ENCODE results near the gene DNMBP. TPM values are rescaled to one million over a fixed set of nuclear protein-coding genes. Genes with fewer than 3 reads are reported as not detected.

The DNMBP gene
- total and polyA plus RNA-seq, 2 donors (not counting 3 experiments of a cell fraction or from before 2014, with no cell fraction given): 32.0 to 53.4 TPM

DNA sequence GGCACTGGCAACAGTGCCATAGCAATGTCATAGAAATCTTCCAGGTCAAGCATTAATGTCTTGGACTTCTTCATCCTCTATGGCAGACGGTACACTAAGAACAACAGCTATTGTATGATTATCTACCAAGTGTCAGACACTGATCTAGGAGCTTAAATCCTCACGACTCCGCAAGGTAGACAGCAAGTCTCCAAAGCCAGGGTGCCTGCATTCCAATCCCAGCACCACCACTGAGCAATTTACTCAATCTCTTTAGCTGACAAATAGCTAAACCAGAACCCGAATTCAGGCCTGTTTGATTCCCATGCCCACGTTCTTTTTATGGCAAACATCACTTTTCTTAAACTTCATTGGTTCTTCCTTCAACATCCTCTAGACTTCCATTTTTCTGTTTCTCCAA lies 31.8 kb downstream of the DNMBP start:
- BruUV-seq (replicated peaks): no TSS peak
- H3K36me3 ChIP-seq (ENCODE audit: control insufficient read depth in 2 of 2, extremely low read depth in 1 of 2, insufficient read depth in 2 of 2, low read length in 2 of 2): peaks cover 2% of the 10 kb centered on the region in 2 experiments
- CTCF ChIA-PET: interaction anchor here (1.3 to 3.9 kb wide), 5 partner anchors 11 to 67 kb away, joined by 3 to 27 read pairs (median 10); partner anchors contain the start of gene DNMBP
- FAIRE-seq (no peak), DNase-seq (ENCODE audit: low read depth, low spot score) (no peak)
- intact Hi-C loops (cut with micrococcal nuclease): loop anchor here (1.0 kb wide), 1 partner anchor 27 kb away; no protein-coding TSS in a partner anchor
- no peak for TF ChIP-seq POLR2AphosphoS5 (IDR thresholded peaks at IDR 0.05; ENCODE audit: insufficient read depth, low read depth, low read length)
- TF ChIP-seq, protein P1, sequence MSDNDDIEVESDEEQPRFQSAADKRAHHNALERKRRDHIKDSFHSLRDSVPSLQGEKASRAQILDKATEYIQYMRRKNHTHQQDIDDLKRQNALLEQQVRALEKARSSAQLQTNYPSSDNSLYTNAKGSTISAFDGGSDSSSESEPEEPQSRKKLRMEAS (IDR thresholded peaks at IDR 0.05; ENCODE audit: insufficient read depth, insufficient read length): no peak
- peaks cover 64% of the 10 kb centered on the region for H3K4me1 ChIP-seq (ENCODE audit: control insufficient read depth, extremely low read depth, insufficient read depth, low read length)
- H2AFZ ChIP-seq (ENCODE audit: low read depth, low read length): no peak overlapping the region
- no peaks in the 10 kb centered on the region for H4K20me1 ChIP-seq (replicated peaks; ENCODE audit: control insufficient read depth, extremely low read depth, insufficient read depth, low read length)
- H3K9me1 ChIP-seq (replicated peaks; ENCODE audit: control insufficient read depth, extremely low read depth, insufficient read depth, low read length): no peaks in the 10 kb centered on the region
- H3K9me3 ChIP-seq (replicated peaks; ENCODE audit: control insufficient read depth, insufficient read depth, low read length): no peaks in the 10 kb centered on the region
- H3K79me2 ChIP-seq (ENCODE audit: control insufficient read depth, insufficient read depth, low read length): peaks cover 98% of the 10 kb centered on the region
- H3K27me3 ChIP-seq (ENCODE audit: control insufficient read depth in 2 of 2, insufficient read depth in 2 of 2, low read length in 2 of 2): no peaks in the 10 kb centered on the region
- H3K4me3 ChIP-seq (replicated peaks in 1 of 3; ENCODE audit: insufficient read depth in 1 of 3, low read depth in 1 of 3, low read length in 3 of 3): no peak overlapping the region
- dilution Hi-C loops (cut with MboI; ENCODE audit: extremely low pct_ligation_motif_present, low sequenced_read_pairs): no loop called here
- peak overlapping the region; percentile 61 for H3K9ac ChIP-seq (replicated peaks; ENCODE audit: extremely low read depth, insufficient read depth, low read length)
- POLR2A ChIA-PET: no interaction called here
- peak overlapping the region; percentile 69 for H3K27ac ChIP-seq (ENCODE audit: insufficient read depth, low read depth, low read length)
- peak overlapping the region; percentile 50 for H3K4me2 ChIP-seq (ENCODE audit: insufficient read depth, low read length)

DNA sequence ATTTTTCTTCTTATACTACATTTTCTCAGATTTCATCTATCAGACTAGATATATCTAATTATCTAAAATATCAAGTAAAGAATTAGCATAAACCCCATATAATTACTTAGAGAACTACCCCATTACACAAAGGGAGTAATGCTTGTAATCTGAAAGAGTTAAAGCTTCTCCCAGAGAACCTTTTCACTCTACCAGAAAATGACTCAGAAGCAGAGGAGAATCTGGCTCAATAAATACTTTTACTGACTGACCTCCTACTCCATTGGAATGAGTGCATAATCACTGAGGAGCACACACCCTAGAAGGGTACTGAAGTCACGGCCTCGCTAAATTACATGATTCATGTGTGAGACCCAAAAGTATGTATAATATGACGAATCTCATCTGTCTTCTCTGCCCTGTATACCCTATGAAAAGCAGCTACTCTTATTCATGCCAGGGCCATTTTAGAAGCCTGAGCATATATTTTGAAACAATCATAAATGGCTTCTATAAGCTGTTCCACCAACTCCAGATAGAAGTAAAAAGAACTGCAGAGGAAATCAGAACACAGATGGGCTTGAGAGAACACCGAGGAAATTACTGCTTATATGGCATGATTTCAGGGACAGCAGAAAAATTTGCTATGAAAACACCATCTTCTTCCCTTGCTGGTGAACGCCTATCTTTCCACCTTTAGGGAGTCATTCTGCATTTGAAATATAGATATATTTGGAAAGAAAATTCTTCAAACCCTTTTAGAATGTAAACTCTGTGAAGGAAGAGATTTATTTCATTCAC lies 32.7 kb downstream of the DNMBP start:
- dilution Hi-C loops (cut with MboI; ENCODE audit: extremely low pct_ligation_motif_present, low sequenced_read_pairs): no loop called here
- BruUV-seq (replicated peaks): TSS peak; percentile 90
- intact Hi-C loops (cut with micrococcal nuclease): loop anchor here (1.0 kb wide), 1 partner anchor 28 kb away; no protein-coding TSS in a partner anchor

More for the DNA sequence above, 32.7 kb downstream of the DNMBP start:
- H3K9me3 ChIP-seq (replicated peaks; ENCODE audit: control insufficient read depth, insufficient read depth, low read length): no peaks in the 10 kb centered on the region
- TF ChIP-seq JUN (IDR thresholded peaks at IDR 0.05; ENCODE audit: borderline replicate concordance, insufficient read depth, insufficient read length, low read depth) (peak; percentile 73), POLR2A (IDR thresholded peaks at IDR 0.05; ENCODE audit: low read depth, low read length) (no peak), MYC (IDR thresholded peaks at IDR 0.05; ENCODE audit: low read depth, low read length) (no peak), FOS (IDR thresholded peaks at IDR 0.05; ENCODE audit: borderline replicate concordance, insufficient read depth, low read length) (peak; percentile 75), EZH2 (IDR thresholded peaks at IDR 0.05; ENCODE audit: borderline replicate concordance, low read depth, low read length, severe bottlenecking) (no peak), GATA2 (IDR thresholded peaks at IDR 0.05; ENCODE audit: insufficient read depth, insufficient read length, low read depth, low read length) (peak; percentile 20), POLR2AphosphoS5 (IDR thresholded peaks at IDR 0.05; ENCODE audit: insufficient read depth, low read depth, low read length) (no peak)
- TF ChIP-seq, protein P1 (IDR thresholded peaks at IDR 0.05; ENCODE audit: insufficient read depth, insufficient read length): no peak
- TF ChIP-seq, protein P2, sequence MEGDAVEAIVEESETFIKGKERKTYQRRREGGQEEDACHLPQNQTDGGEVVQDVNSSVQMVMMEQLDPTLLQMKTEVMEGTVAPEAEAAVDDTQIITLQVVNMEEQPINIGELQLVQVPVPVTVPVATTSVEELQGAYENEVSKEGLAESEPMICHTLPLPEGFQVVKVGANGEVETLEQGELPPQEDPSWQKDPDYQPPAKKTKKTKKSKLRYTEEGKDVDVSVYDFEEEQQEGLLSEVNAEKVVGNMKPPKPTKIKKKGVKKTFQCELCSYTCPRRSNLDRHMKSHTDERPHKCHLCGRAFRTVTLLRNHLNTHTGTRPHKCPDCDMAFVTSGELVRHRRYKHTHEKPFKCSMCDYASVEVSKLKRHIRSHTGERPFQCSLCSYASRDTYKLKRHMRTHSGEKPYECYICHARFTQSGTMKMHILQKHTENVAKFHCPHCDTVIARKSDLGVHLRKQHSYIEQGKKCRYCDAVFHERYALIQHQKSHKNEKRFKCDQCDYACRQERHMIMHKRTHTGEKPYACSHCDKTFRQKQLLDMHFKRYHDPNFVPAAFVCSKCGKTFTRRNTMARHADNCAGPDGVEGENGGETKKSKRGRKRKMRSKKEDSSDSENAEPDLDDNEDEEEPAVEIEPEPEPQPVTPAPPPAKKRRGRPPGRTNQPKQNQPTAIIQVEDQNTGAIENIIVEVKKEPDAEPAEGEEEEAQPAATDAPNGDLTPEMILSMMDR (IDR thresholded peaks at IDR 0.05; ENCODE audit: extremely low read depth in 1 of 2, insufficient read depth in 1 of 2, low read depth in 1 of 2, low read length in 2 of 2): no peak
- H3K9ac ChIP-seq (replicated peaks; ENCODE audit: extremely low read depth, insufficient read depth, low read length): peak overlapping the region; percentile 61
- ChIA-PET POLR2A (interaction anchor here (1.0 to 1.3 kb wide), 2 partner anchors 11 to 49 kb away, joined by 3 read pairs; no protein-coding TSS in a partner anchor), CTCF (interaction anchor here (0.7 to 3.9 kb wide), 12 partner anchors 10 to 71 kb away, joined by 3 to 27 read pairs (median 3); partner anchors contain the start of gene DNMBP)
- peaks cover 57% of the 10 kb centered on the region for H3K4me1 ChIP-seq (ENCODE audit: control insufficient read depth, extremely low read depth, insufficient read depth, low read length)
- H4K20me1 ChIP-seq (replicated peaks; ENCODE audit: control insufficient read depth, extremely low read depth, insufficient read depth, low read length): no peaks in the 10 kb centered on the region
- no peaks in the 10 kb centered on the region for H3K27me3 ChIP-seq (ENCODE audit: control insufficient read depth in 2 of 2, insufficient read depth in 2 of 2, low read length in 2 of 2)
- H3K9me1 ChIP-seq (replicated peaks; ENCODE audit: control insufficient read depth, extremely low read depth, insufficient read depth, low read length): no peaks in the 10 kb centered on the region
- peaks cover 2% of the 10 kb centered on the region in 2 experiments for H3K36me3 ChIP-seq (ENCODE audit: control insufficient read depth in 2 of 2, extremely low read depth in 1 of 2, insufficient read depth in 2 of 2, low read length in 2 of 2)
- H2AFZ ChIP-seq (ENCODE audit: low read depth, low read length): no peak overlapping the region
- DNase-seq (ENCODE audit: low read depth, low spot score): peak; percentile 87
- peak overlapping the region; percentile 69 for H3K27ac ChIP-seq (ENCODE audit: insufficient read depth, low read depth, low read length)
- H3K79me2 ChIP-seq (ENCODE audit: control insufficient read depth, insufficient read depth, low read length): peaks cover 98% of the 10 kb centered on the region
- H3K4me2 ChIP-seq (ENCODE audit: insufficient read depth, low read length): peak overlapping the region; percentile 50
- peak; percentile 89 for FAIRE-seq
- peak overlapping the region in 1 of 3 experiments; percentile 12 for H3K4me3 ChIP-seq (replicated peaks in 1 of 3; ENCODE audit: insufficient read depth in 1 of 3, low read depth in 1 of 3, low read length in 3 of 3)

All from endothelial cell of umbilical vein (primary cell).